ENCODE measurements around the gene IRF2BP2. TPM values are rescaled to one million over a fixed set of nuclear protein-coding genes. Genes with fewer than 3 reads are reported as not detected.
A peak's percentile ranks its signal among the peaks of the same experiment; 100 is the strongest.

Gene IRF2BP2
- total and polyA plus RNA-seq, 3 donors from 2014 or later: 82.0 to 100 (median 96.6) TPM

- DNase-seq: no peak
- H3K9me3 ChIP-seq: no peaks in the 10 kb centered on the region
- no peak overlapping the region for H3K27ac ChIP-seq
- peaks cover 4% of the 10 kb centered on the region for H3K4me1 ChIP-seq
- intact Hi-C loops (cut with DNase I; ENCODE audit: low total_unique reads): no loop called here
- no peaks in the 10 kb centered on the region for H3K27me3 ChIP-seq
- TF ChIP-seq CTCF (IDR thresholded peaks at IDR 0.05) (peak in 2 of 3 experiments; percentile 17 to 27), POLR2A (IDR thresholded peaks at IDR 0.05) (no peak)
- no peaks in the 10 kb centered on the region for H3K36me3 ChIP-seq (ENCODE audit: low read depth, missing control alignments)
- H3K4me3 ChIP-seq: no peak overlapping the region
These were observed 30.0 kb downstream of the IRF2BP2 start for GRCh38 chr1:234579967-234580366.

- peaks cover 4% of the 10 kb centered on the region for H3K4me1 ChIP-seq
- no peak overlapping the region for H3K27ac ChIP-seq
- H3K36me3 ChIP-seq (ENCODE audit: low read depth, missing control alignments): no peaks in the 10 kb centered on the region
- H3K9me3 ChIP-seq: no peaks in the 10 kb centered on the region
- no peak for DNase-seq
- no peak for TF ChIP-seq CTCF (IDR thresholded peaks at IDR 0.05)
- TF ChIP-seq POLR2A (IDR thresholded peaks at IDR 0.05): no peak
- H3K27me3 ChIP-seq: no peaks in the 10 kb centered on the region
- no peak overlapping the region for H3K4me3 ChIP-seq
- 89 to 90% methylated on average over 8 of the region's 8 CpGs for WGBS, 2 donors
- intact Hi-C loops (cut with DNase I; ENCODE audit: low total_unique reads): no loop called here
These were observed 31.2 kb downstream of the IRF2BP2 start for GRCh38 chr1:234578735-234579134.

- H3K4me1 ChIP-seq: no peaks in the 10 kb centered on the region
- no peak for DNase-seq
- H3K36me3 ChIP-seq (ENCODE audit: low read depth, missing control alignments): no peaks in the 10 kb centered on the region
- H3K27ac ChIP-seq: no peak overlapping the region
- no peaks in the 10 kb centered on the region for H3K9me3 ChIP-seq
- TF ChIP-seq POLR2A (IDR thresholded peaks at IDR 0.05): no peak
- TF ChIP-seq CTCF (IDR thresholded peaks at IDR 0.05): no peak
- 71 to 95% methylated on average over 2 of the region's 2 CpGs for WGBS, 2 donors
- H3K4me3 ChIP-seq: no peak overlapping the region
- intact Hi-C loops (cut with DNase I; ENCODE audit: low total_unique reads): no loop called here
- no peaks in the 10 kb centered on the region for H3K27me3 ChIP-seq
These were observed 31.9 kb downstream of the IRF2BP2 start for GRCh38 chr1:234578087-234578486.

- Histone ChIP-seq H3K4me3 (no peak overlapping the region), H3K36me3 (ENCODE audit: low read depth, missing control alignments) (no peaks in the 10 kb centered on the region), H3K27me3 (no peaks in the 10 kb centered on the region), H3K27ac (no peak overlapping the region), H3K9me3 (no peaks in the 10 kb centered on the region), H3K4me1 (no peaks in the 10 kb centered on the region)
- no peak for DNase-seq
- intact Hi-C loops (cut with DNase I; ENCODE audit: low total_unique reads): no loop called here
- TF ChIP-seq POLR2A (IDR thresholded peaks at IDR 0.05): no peak
- no peak for TF ChIP-seq CTCF (IDR thresholded peaks at IDR 0.05)
- WGBS, 2 donors: 61 to 68% methylated on average over 2 of the region's 2 CpGs
These were observed 36.2 kb downstream of the IRF2BP2 start for GRCh38 chr1:234573711-234574299.

- Histone ChIP-seq H3K27ac (no peak overlapping the region), H3K4me3 (no peak overlapping the region), H3K9me3 (no peaks in the 10 kb centered on the region), H3K36me3 (ENCODE audit: low read depth, missing control alignments) (no peaks in the 10 kb centered on the region), H3K4me1 (no peaks in the 10 kb centered on the region), H3K27me3 (no peaks in the 10 kb centered on the region)
- DNase-seq: no peak
- no peak for TF ChIP-seq POLR2A (IDR thresholded peaks at IDR 0.05)
- no peak for TF ChIP-seq CTCF (IDR thresholded peaks at IDR 0.05)
- 82 to 86% methylated on average over 7 of the region's 7 CpGs for WGBS, 2 donors
- intact Hi-C loops (cut with DNase I; ENCODE audit: low total_unique reads): no loop called here
These were observed 37.0 kb downstream of the IRF2BP2 start for GRCh38 chr1:234572966-234573365.

All from testis (tissue), 3 donors.